C4-2B (cell line): ENCODE results near the gene NEAT1.

ENCODE experiments used
- CTCF ChIP-seq: fragments of 450-650 bp; conservative IDR thresholded peaks from 2 replicates; pipeline ENCODE4 v1.5.1; 2017; ENCODE audit warnings: mild to moderate bottlenecking
- ZFX ChIP-seq: fragments of 450-650 bp; IDR thresholded peaks from 2 replicates; pipeline ENCODE4 v1.6.1; 2017

GRCh38 chr11:65379698-65380459 lies 42.7 kb upstream of the NEAT1 start:
- TF ChIP-seq CTCF (no peak), ZFX (no peak)
